ENCODE measurements around the gene SNX30. TPM values are rescaled to one million over a fixed set of nuclear protein-coding genes. Genes with fewer than 3 reads are reported as not detected.
A peak's percentile ranks its signal among the peaks of the same experiment; 100 is the strongest.

Gene SNX30
- total RNA-seq, 1 donor from 2014 or later: 12.8 TPM

- H3K9me3 Mint-ChIP-seq (ENCODE audit: unreplicated experiment): no peaks in the 10 kb centered on the region
- H3K4me1 Mint-ChIP-seq (ENCODE audit: unreplicated experiment): peaks cover 11% of the 10 kb centered on the region
- H3K27ac Mint-ChIP-seq (ENCODE audit: unreplicated experiment): peak overlapping the region; percentile 74
- H3K4me3 Mint-ChIP-seq (ENCODE audit: unreplicated experiment): no peak overlapping the region
- H3K36me3 Mint-ChIP-seq (ENCODE audit: low read depth, unreplicated experiment): peaks cover 18% of the 10 kb centered on the region
- TF ChIP-seq CTCF (IDR thresholded peaks at IDR 0.05; ENCODE audit: unreplicated experiment): no peak
- peaks cover 1% of the 10 kb centered on the region for H3K27me3 Mint-ChIP-seq (ENCODE audit: unreplicated experiment)
- DNase-seq (ENCODE audit: low spot score): no peak
Measured at GRCh38 chr9:112867275-112867991, 116.9 kb downstream of the SNX30 start.

GRCh38 chr9:112868461-112868860, 117.9 kb downstream of the SNX30 start:
- TF ChIP-seq CTCF (IDR thresholded peaks at IDR 0.05; ENCODE audit: unreplicated experiment): no peak
- Mint-ChIP-seq H3K27me3 (ENCODE audit: unreplicated experiment) (peaks cover 1% of the 10 kb centered on the region), H3K4me1 (ENCODE audit: unreplicated experiment) (peaks cover 11% of the 10 kb centered on the region), H3K27ac (ENCODE audit: unreplicated experiment) (no peak overlapping the region), H3K9me3 (ENCODE audit: unreplicated experiment) (no peaks in the 10 kb centered on the region), H3K36me3 (ENCODE audit: low read depth, unreplicated experiment) (peaks cover 18% of the 10 kb centered on the region), H3K4me3 (ENCODE audit: unreplicated experiment) (no peak overlapping the region)
- DNase-seq (ENCODE audit: low spot score): no peak

- TF ChIP-seq CTCF (IDR thresholded peaks at IDR 0.05; ENCODE audit: unreplicated experiment): no peak
- Mint-ChIP-seq H3K27me3 (ENCODE audit: unreplicated experiment) (peaks cover 1% of the 10 kb centered on the region), H3K36me3 (ENCODE audit: low read depth, unreplicated experiment) (peaks cover 18% of the 10 kb centered on the region), H3K4me3 (ENCODE audit: unreplicated experiment) (no peak overlapping the region), H3K9me3 (ENCODE audit: unreplicated experiment) (no peaks in the 10 kb centered on the region), H3K27ac (ENCODE audit: unreplicated experiment) (no peak overlapping the region), H3K4me1 (ENCODE audit: unreplicated experiment) (peaks cover 11% of the 10 kb centered on the region)
- DNase-seq (ENCODE audit: low spot score): no peak
Measured at GRCh38 chr9:112869041-112869529, 118.5 kb downstream of the SNX30 start.

GRCh38 chr9:112869917-112870316, 119.4 kb downstream of the SNX30 start:
- Mint-ChIP-seq H3K27ac (ENCODE audit: unreplicated experiment) (no peak overlapping the region), H3K27me3 (ENCODE audit: unreplicated experiment) (peaks cover 1% of the 10 kb centered on the region), H3K36me3 (ENCODE audit: low read depth, unreplicated experiment) (peaks cover 18% of the 10 kb centered on the region), H3K9me3 (ENCODE audit: unreplicated experiment) (no peaks in the 10 kb centered on the region), H3K4me3 (ENCODE audit: unreplicated experiment) (peak overlapping the region; percentile 11), H3K4me1 (ENCODE audit: unreplicated experiment) (peaks cover 11% of the 10 kb centered on the region)
- TF ChIP-seq CTCF (IDR thresholded peaks at IDR 0.05; ENCODE audit: unreplicated experiment): no peak
- DNase-seq (ENCODE audit: low spot score): no peak

- Mint-ChIP-seq H3K4me3 (ENCODE audit: unreplicated experiment) (no peak overlapping the region), H3K36me3 (ENCODE audit: low read depth, unreplicated experiment) (peaks cover 18% of the 10 kb centered on the region), H3K9me3 (ENCODE audit: unreplicated experiment) (no peaks in the 10 kb centered on the region), H3K4me1 (ENCODE audit: unreplicated experiment) (peaks cover 11% of the 10 kb centered on the region), H3K27me3 (ENCODE audit: unreplicated experiment) (peaks cover 1% of the 10 kb centered on the region), H3K27ac (ENCODE audit: unreplicated experiment) (no peak overlapping the region)
- no peak for DNase-seq (ENCODE audit: low spot score)
- no peak for TF ChIP-seq CTCF (IDR thresholded peaks at IDR 0.05; ENCODE audit: unreplicated experiment)
Measured at GRCh38 chr9:112870556-112870955, 120.0 kb downstream of the SNX30 start.
